GM12864 (cell line): Measurements from ENCODE around the gene FGF12.
A peak's percentile ranks its signal among the peaks of the same experiment; 100 is the strongest.

Source experiments
- DNase-seq: peaks from one replicate; pipeline ENCODE4 v3.0.0-alpha.2; 2011; ENCODE audit warnings: low read depth
- H3K4me3 ChIP-seq: 2 replicates; pipeline ENCODE4 v1.5.1; 2011; ENCODE audit warnings: mild to moderate bottlenecking, low read depth, low read length, control low read depth
- TF ChIP-seq, protein P1 (sequence below): IDR thresholded peaks from 2 replicates; pipeline ENCODE4 v1.5.1; 2011; ENCODE audit warnings: low read depth, mild to moderate bottlenecking, moderate library complexity, low read length, control low read depth, inconsistent platforms; ENCODE audit errors: missing control alignments

Gene FGF12

DNA sequence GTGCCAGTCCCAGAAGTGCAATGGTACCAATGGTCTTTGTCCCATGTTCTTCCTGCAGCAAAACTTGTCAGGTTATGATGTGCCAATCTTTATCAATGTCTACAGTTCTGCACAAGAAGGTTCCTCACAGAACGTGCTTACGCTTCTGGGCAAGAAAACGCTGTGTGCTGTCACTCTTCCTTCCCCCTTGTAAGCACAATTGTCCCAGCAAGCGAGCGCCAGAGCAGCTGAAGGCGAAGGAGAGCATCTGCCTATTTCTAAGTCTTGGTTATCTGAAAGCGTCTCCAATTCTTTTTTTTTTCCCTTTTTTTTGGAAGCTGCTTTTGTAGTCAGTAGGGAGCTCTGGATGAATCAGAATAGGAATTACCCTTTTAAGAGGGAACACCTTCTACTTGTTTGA, 514.4 kb downstream of the FGF12 start:
- DNase-seq = no peak
- TF ChIP-seq, protein P1, sequence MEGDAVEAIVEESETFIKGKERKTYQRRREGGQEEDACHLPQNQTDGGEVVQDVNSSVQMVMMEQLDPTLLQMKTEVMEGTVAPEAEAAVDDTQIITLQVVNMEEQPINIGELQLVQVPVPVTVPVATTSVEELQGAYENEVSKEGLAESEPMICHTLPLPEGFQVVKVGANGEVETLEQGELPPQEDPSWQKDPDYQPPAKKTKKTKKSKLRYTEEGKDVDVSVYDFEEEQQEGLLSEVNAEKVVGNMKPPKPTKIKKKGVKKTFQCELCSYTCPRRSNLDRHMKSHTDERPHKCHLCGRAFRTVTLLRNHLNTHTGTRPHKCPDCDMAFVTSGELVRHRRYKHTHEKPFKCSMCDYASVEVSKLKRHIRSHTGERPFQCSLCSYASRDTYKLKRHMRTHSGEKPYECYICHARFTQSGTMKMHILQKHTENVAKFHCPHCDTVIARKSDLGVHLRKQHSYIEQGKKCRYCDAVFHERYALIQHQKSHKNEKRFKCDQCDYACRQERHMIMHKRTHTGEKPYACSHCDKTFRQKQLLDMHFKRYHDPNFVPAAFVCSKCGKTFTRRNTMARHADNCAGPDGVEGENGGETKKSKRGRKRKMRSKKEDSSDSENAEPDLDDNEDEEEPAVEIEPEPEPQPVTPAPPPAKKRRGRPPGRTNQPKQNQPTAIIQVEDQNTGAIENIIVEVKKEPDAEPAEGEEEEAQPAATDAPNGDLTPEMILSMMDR = no peak
- H3K4me3 ChIP-seq = no peak overlapping the region

- no peak overlapping the region for H3K4me3 ChIP-seq
- TF ChIP-seq, protein P1 = peak; percentile 29
- no peak for DNase-seq
Observed at GRCh38 chr3:192212335-192212734, 515.0 kb downstream of the FGF12 start.

DNA sequence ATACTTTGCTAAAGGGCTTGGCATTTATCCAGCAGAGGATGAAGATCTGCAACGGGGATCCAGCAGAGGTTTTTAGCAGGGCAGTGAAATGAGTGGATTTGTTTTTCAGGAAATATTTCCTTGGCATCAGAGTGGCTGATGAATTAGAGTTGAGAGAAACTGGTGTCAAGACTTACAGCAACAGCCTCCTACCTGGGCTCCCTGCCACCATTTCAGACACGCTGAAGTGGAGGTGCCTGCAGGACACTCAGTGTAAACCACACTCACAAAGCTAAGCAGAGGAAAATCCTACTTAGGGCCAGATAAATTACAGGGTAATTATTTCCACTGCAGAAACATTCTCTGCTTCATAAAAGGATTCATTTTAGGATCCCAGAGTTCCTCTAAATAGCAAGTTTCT, 519.7 kb downstream of the FGF12 start:
- no peak for DNase-seq
- TF ChIP-seq, protein P1 = no peak
- no peak overlapping the region for H3K4me3 ChIP-seq

DNA sequence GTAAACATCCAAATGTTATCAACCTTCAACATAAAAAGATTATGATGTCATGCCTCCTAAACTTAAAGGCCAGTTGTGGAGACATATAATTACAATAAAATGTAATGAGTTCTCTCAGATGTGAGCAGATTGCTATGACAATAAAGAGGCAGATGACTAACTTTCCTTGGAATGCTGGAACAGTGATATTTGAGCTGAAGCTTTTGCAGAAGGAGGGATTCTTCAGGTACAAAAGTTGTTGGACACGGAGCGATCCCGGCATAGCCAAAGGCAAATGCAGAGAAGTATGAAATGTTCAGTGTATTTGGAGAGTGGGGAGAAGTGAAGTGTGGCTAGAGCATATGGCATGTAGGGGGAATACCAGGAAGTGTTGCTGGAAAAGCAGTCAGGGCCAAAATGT, 520.1 kb downstream of the FGF12 start:
- no peak overlapping the region for H3K4me3 ChIP-seq
- no peak for DNase-seq
- TF ChIP-seq, protein P1 = no peak

GRCh38 chr3:192194085-192194484, 533.3 kb downstream of the FGF12 start:
- TF ChIP-seq, protein P1 = no peak
- no peak for DNase-seq
- H3K4me3 ChIP-seq = no peak overlapping the region

- TF ChIP-seq, protein P1 = peak; percentile 82
- peak; percentile 18 for DNase-seq
- H3K4me3 ChIP-seq = no peak overlapping the region
Observed at GRCh38 chr3:192188218-192188835, 539.0 kb downstream of the FGF12 start.

GRCh38 chr3:192187485-192188051, 539.8 kb downstream of the FGF12 start:
- H3K4me3 ChIP-seq = no peak overlapping the region
- no peak for DNase-seq
- TF ChIP-seq, protein P1 = no peak
